ENCODE data around the gene ATN1. TPM values are rescaled to one million over a fixed set of nuclear protein-coding genes. Genes with fewer than 3 reads are reported as not detected.

ATN1 gene
- total and polyA plus RNA-seq, 9 of the 15 experiments (the other 6 are each of a cell fraction or from before 2014, with no cell fraction given), result 0.15 to 49.8 (median 2.7) TPM

DNA sequence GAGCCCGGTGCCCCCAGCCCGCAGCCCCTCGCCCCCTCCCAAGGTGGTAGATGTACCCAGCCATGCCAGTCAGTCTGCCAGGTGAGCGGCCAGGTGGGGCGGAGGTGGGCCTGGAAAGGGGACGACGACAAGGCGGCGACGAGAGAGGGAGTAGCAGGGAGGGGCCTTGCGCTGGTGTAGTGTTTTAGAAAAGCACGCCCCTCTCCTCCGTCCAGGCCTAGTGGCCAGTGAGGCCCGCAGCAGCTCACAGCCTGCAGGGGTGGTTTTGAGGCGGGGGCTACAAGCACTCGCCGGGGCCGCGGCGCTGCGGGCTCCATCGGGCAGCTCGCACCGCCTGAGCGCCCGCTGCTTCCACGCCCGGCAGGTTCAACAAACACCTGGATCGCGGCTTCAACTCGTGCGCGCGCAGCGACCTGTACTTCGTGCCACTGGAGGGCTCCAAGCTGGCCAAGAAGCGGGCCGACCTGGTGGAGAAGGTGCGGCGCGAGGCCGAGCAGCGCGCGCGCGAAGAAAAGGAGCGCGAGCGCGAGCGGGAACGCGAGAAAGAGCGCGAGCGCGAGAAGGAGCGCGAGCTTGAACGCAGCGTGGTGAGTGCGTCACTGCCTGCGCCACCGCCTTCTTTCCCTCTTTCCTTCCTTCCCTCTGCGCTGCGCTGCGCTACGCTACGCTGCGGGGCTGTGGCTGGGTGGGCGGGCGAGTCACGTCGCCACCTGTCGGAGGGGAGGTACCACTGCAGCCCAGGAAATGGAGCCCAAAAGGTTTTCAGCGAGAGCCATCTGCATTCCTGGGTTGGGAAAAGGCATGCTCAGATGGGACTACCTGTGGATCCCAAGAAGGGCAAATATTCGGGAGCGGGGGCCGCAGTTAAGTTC is 10.0 kb downstream of the ATN1 start (continued):
- TF ChIP-seq, protein P1, sequence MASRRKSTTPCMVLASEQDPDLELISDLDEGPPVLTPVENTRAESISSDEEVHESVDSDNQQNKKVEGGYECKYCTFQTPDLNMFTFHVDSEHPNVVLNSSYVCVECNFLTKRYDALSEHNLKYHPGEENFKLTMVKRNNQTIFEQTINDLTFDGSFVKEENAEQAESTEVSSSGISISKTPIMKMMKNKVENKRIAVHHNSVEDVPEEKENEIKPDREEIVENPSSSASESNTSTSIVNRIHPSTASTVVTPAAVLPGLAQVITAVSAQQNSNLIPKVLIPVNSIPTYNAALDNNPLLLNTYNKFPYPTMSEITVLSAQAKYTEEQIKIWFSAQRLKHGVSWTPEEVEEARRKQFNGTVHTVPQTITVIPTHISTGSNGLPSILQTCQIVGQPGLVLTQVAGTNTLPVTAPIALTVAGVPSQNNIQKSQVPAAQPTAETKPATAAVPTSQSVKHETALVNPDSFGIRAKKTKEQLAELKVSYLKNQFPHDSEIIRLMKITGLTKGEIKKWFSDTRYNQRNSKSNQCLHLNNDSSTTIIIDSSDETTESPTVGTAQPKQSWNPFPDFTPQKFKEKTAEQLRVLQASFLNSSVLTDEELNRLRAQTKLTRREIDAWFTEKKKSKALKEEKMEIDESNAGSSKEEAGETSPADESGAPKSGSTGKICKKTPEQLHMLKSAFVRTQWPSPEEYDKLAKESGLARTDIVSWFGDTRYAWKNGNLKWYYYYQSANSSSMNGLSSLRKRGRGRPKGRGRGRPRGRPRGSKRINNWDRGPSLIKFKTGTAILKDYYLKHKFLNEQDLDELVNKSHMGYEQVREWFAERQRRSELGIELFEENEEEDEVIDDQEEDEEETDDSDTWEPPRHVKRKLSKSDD (conservative IDR thresholded peaks at IDR 0.05; ENCODE audit: low read length), result peak; percentile 81
- TF ChIP-seq FOS (IDR thresholded peaks at IDR 0.05; ENCODE audit: extremely low read depth, insufficient read length) (no peak), ZNF766 (CRISPR knock-in tag; conservative IDR thresholded peaks at IDR 0.05) (peak; percentile 78), DNMT1 (IDR thresholded peaks at IDR 0.05) (peak; percentile 90; the same call in 1 of the 2 replicates), ZNF23 (CRISPR knock-in tag; IDR thresholded peaks at IDR 0.05) (no peak), MAZ (CRISPR knock-in tag; conservative IDR thresholded peaks at IDR 0.05 in 1 of 2, IDR thresholded peaks at IDR 0.05 in 1 of 2) (peak; percentile 61 to 78; a peak in 3 of 4 replicates), ZNF239 (CRISPR knock-in tag; IDR thresholded peaks at IDR 0.05) (no peak), DACH1 (IDR thresholded peaks at IDR 0.05; ENCODE audit: partially characterized antibody) (no peak), ZNF561 (CRISPR knock-in tag; conservative IDR thresholded peaks at IDR 0.05) (no peak), NEUROD1 (IDR thresholded peaks at IDR 0.05; ENCODE audit: borderline replicate concordance, low read depth, low read length, partially characterized antibody) (peak; percentile 70), ZKSCAN1 (IDR thresholded peaks at IDR 0.05; ENCODE audit: low read depth, low read length) (0 out of 2 replicates have a peak, but pooled peaks have one; percentile 31), TEAD4 (IDR thresholded peaks at IDR 0.05; ENCODE audit: low read length) (peak; percentile 55), TEAD4 (CRISPR knock-in tag; IDR thresholded peaks at IDR 0.05; ENCODE audit: borderline replicate concordance) (no peak), TARDBP (IDR thresholded peaks at IDR 0.05) (peak; percentile 49; the same call in 1 of the 2 replicates), HSF4 (CRISPR knock-in tag; IDR thresholded peaks at IDR 0.05; ENCODE audit: borderline replicate concordance) (0 out of 2 replicates have a peak, but pooled peaks have one; percentile 19)
- TF ChIP-seq, protein P2, sequence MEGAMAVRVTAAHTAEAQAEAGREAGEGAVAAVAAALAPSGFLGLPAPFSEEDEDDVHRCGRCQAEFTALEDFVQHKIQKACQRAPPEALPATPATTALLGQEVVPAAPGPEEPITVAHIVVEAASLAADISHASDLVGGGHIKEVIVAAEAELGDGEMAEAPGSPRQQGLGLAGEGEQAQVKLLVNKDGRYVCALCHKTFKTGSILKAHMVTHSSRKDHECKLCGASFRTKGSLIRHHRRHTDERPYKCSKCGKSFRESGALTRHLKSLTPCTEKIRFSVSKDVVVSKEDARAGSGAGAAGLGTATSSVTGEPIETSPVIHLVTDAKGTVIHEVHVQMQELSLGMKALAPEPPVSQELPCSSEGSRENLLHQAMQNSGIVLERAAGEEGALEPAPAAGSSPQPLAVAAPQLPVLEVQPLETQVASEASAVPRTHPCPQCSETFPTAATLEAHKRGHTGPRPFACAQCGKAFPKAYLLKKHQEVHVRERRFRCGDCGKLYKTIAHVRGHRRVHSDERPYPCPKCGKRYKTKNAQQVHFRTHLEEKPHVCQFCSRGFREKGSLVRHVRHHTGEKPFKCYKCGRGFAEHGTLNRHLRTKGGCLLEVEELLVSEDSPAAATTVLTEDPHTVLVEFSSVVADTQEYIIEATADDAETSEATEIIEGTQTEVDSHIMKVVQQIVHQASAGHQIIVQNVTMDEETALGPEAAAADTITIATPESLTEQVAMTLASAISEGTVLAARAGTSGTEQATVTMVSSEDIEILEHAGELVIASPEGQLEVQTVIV (CRISPR knock-in tag; IDR thresholded peaks at IDR 0.05; ENCODE audit: borderline replicate concordance), result no peak
- TF ChIP-seq, protein P3, sequence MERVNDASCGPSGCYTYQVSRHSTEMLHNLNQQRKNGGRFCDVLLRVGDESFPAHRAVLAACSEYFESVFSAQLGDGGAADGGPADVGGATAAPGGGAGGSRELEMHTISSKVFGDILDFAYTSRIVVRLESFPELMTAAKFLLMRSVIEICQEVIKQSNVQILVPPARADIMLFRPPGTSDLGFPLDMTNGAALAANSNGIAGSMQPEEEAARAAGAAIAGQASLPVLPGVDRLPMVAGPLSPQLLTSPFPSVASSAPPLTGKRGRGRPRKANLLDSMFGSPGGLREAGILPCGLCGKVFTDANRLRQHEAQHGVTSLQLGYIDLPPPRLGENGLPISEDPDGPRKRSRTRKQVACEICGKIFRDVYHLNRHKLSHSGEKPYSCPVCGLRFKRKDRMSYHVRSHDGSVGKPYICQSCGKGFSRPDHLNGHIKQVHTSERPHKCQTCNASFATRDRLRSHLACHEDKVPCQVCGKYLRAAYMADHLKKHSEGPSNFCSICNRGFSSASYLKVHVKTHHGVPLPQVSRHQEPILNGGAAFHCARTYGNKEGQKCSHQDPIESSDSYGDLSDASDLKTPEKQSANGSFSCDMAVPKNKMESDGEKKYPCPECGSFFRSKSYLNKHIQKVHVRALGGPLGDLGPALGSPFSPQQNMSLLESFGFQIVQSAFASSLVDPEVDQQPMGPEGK (CRISPR knock-in tag; IDR thresholded peaks at IDR 0.05; ENCODE audit: borderline replicate concordance), result no peak

Measured in K562 (cell line).